Neuronal stem cell (in vitro differentiated cells): Measurements from ENCODE around the gene OGFOD3.

Experiments
- DNase-seq: peaks from one replicate; pipeline ENCODE4 v3.0.0-alpha.2; 2013; ENCODE audit warnings: low spot score
- H2AFZ ChIP-seq: one replicate; pipeline ENCODE4 v1.6.1; 2013; ENCODE audit warnings: mild to moderate bottlenecking, low read length, inconsistent platforms
- H2AK5ac ChIP-seq: 2 replicates; pipeline ENCODE4 v1.6.1; 2013; ENCODE audit warnings: low read depth, mild to moderate bottlenecking, inconsistent platforms, low read length, moderate library complexity, mixed read lengths
- H2BK120ac ChIP-seq: 2 replicates; pipeline ENCODE4 v1.6.1; 2013; ENCODE audit warnings: low read depth, mild to moderate bottlenecking, inconsistent platforms, low read length, moderate library complexity, mixed read lengths
- H2BK12ac ChIP-seq: one replicate; pipeline ENCODE4 v1.6.1; 2013; ENCODE audit warnings: low read length, inconsistent platforms
- H2BK15ac ChIP-seq: 2 replicates; pipeline ENCODE4 v1.6.1; 2013; ENCODE audit warnings: mild to moderate bottlenecking, low read length, inconsistent platforms, mixed read lengths
- H2BK5ac ChIP-seq: one replicate; pipeline ENCODE4 v1.6.1; 2013; ENCODE audit warnings: inconsistent platforms, mild to moderate bottlenecking, low read length, moderate library complexity
- H3K14ac ChIP-seq: one replicate; pipeline ENCODE4 v1.6.1; 2013; ENCODE audit warnings: low read length, inconsistent platforms
- H3K18ac ChIP-seq: 2 replicates; pipeline ENCODE4 v1.6.1; 2013; ENCODE audit warnings: low read length, inconsistent platforms
- H3K23ac ChIP-seq: 2 replicates; pipeline ENCODE4 v1.6.1; 2013; ENCODE audit warnings: low read depth, mild to moderate bottlenecking, mixed read lengths, low read length, inconsistent platforms; ENCODE audit not compliant: poor library complexity
- H3K27ac ChIP-seq: replicated peaks from 3 replicates; pipeline ENCODE4 v1.5.1; 2013; ENCODE audit warnings: low read length, inconsistent platforms
- H3K27me3 ChIP-seq, 3 experiments: 2 replicates each; pipeline ENCODE4 v1.6.1; 2013; ENCODE audit warnings: low read length in 3 of 3, mild to moderate bottlenecking in 2 of 3, inconsistent platforms in 1 of 3, low read depth in 1 of 3, mixed read lengths in 1 of 3, moderate library complexity in 1 of 3; ENCODE audit not compliant: control insufficient read depth in 3 of 3, insufficient read depth in 3 of 3
- H3K36me3 ChIP-seq, 2 donors: replicated peaks in 1 of 2; 2 replicates each; pipeline ENCODE4 v1.6.1; 2013; ENCODE audit warnings: low read length in 2 of 2; ENCODE audit not compliant: control insufficient read depth in 2 of 2, insufficient read depth in 2 of 2
- H3K4ac ChIP-seq: 2 replicates; pipeline ENCODE4 v1.6.1; 2013; ENCODE audit warnings: inconsistent platforms, mild to moderate bottlenecking, low read length, moderate library complexity
- H3K4me1 ChIP-seq, 2 donors: 1 replicate in 1 of 2; 2 replicates in 1 of 2; pipeline ENCODE4 v1.6.1; 2013; ENCODE audit warnings: low read length in 2 of 2, low read depth in 1 of 2; ENCODE audit not compliant: control insufficient read depth in 2 of 2, insufficient read depth in 1 of 2
- H3K4me2 ChIP-seq: one replicate; pipeline ENCODE4 v1.6.1; 2013; ENCODE audit warnings: mild to moderate bottlenecking, low read length, inconsistent platforms; ENCODE audit not compliant: insufficient read depth, poor library complexity, severe bottlenecking
- H3K4me3 ChIP-seq, 2 donors: 2 replicates each; pipeline ENCODE4 v1.5.1; 2013; ENCODE audit warnings: low read length in 2 of 2, mild to moderate bottlenecking in 2 of 2, inconsistent platforms in 1 of 2, moderate library complexity in 1 of 2
- H3K79me1 ChIP-seq: one replicate; pipeline ENCODE4 v1.6.1; 2013; ENCODE audit warnings: low read depth, mild to moderate bottlenecking, inconsistent platforms, low read length, moderate library complexity
- H3K9ac ChIP-seq: one replicate; pipeline ENCODE4 v1.6.1; 2013; ENCODE audit warnings: mild to moderate bottlenecking, low read depth, low read length, inconsistent platforms; ENCODE audit not compliant: poor library complexity
- H3K9me3 ChIP-seq, 2 donors: replicated peaks in 1 of 2; 2 replicates each; pipeline versions ENCODE3 to v1.6.1; 2013; ENCODE audit warnings: low read length in 2 of 2, mild to moderate bottlenecking in 2 of 2, inconsistent platforms in 1 of 2, low read depth in 1 of 2, mixed read lengths in 1 of 2, moderate library complexity in 1 of 2; ENCODE audit not compliant: control insufficient read depth in 2 of 2, insufficient read depth in 1 of 2
- H4K8ac ChIP-seq: one replicate; pipeline ENCODE4 v1.6.1; 2013; ENCODE audit warnings: low read depth, mild to moderate bottlenecking, inconsistent platforms, low read length, moderate library complexity
- H4K91ac ChIP-seq: one replicate; pipeline ENCODE4 v1.6.1; 2013; ENCODE audit warnings: low read length, low read depth, mild to moderate bottlenecking, inconsistent platforms; ENCODE audit not compliant: poor library complexity
- WGBS, 2 donors: extraction: QIAGEN DNeasy Blood & Tissue Kit; methylation state at CpG; one replicate each; pipeline ENCODE4 v1.1.7; 2013; ENCODE audit warnings: missing lambda C conversion rate in 2 of 2, mixed read lengths in 1 of 2; ENCODE audit not compliant: insufficient read length in 2 of 2, insufficient replicate concordance in 1 of 2; ENCODE audit errors: extremely low coverage in 2 of 2; 5-methylcytosine and 5-hydroxymethylcytosine counted together

The OGFOD3 gene

GRCh38 chr17:82386255-82386831, 32.0 kb downstream of the OGFOD3 start:
- Histone ChIP-seq H3K4ac (peak overlapping the region; percentile 76), H2AK5ac (peak overlapping the region; percentile 96), H2AFZ (peak overlapping the region; percentile 68), H3K18ac (peak overlapping the region; percentile 92), H2BK5ac (no peak overlapping the region), H3K14ac (peak overlapping the region; percentile 98), H3K9me3 (no peaks in the 10 kb centered on the region), H2BK120ac (no peak overlapping the region), H4K91ac (no peak overlapping the region), H3K9ac (no peak overlapping the region), H3K79me1 (no peaks in the 10 kb centered on the region), H3K23ac (peak overlapping the region; percentile 43), H3K27ac (no peak overlapping the region), H3K4me2 (no peak overlapping the region), H2BK15ac (peak overlapping the region; percentile 26), H2BK12ac (peak overlapping the region; percentile 58), H3K4me3 (no peak overlapping the region), H4K8ac (peak overlapping the region; percentile 43), H3K36me3 (no peaks in the 10 kb centered on the region), H3K27me3 (peaks cover 0 to 2% (median 0%) of the 10 kb centered on the region in 3 experiments), H3K4me1 (peaks cover 14 to 25% of the 10 kb centered on the region in 2 donors)
- no peak for DNase-seq
- no CpG with 5 or more reads among the region's 17 CpGs for WGBS, 2 donors

GRCh38 chr17:82385559-82386254, 32.7 kb downstream of the OGFOD3 start:
- peak overlapping the region; percentile 68 for H2AFZ ChIP-seq
- H3K27ac ChIP-seq, result no peak overlapping the region
- H3K4ac ChIP-seq, result no peak overlapping the region
- no peak overlapping the region for H2BK12ac ChIP-seq
- peaks cover 0 to 2% (median 0%) of the 10 kb centered on the region in 3 experiments for H3K27me3 ChIP-seq
- no peak for DNase-seq
- H3K4me2 ChIP-seq, result no peak overlapping the region
- no peak overlapping the region for H3K23ac ChIP-seq
- H3K4me3 ChIP-seq, result no peak overlapping the region
- no peak overlapping the region for H4K91ac ChIP-seq
- H3K9me3 ChIP-seq, result no peaks in the 10 kb centered on the region
- H2BK15ac ChIP-seq, result no peak overlapping the region
- no peak overlapping the region for H4K8ac ChIP-seq
- peaks cover 14 to 25% of the 10 kb centered on the region in 2 donors for H3K4me1 ChIP-seq
- H3K36me3 ChIP-seq, result no peaks in the 10 kb centered on the region
- peak overlapping the region; percentile 8 for H3K14ac ChIP-seq
- no CpG with 5 or more reads among the region's 26 CpGs for WGBS, 2 donors
- no peak overlapping the region for H2BK120ac ChIP-seq
- no peaks in the 10 kb centered on the region for H3K79me1 ChIP-seq
- H2AK5ac ChIP-seq, result peak overlapping the region; percentile 81
- peak overlapping the region; percentile 82 for H2BK5ac ChIP-seq
- H3K9ac ChIP-seq, result no peak overlapping the region
- H3K18ac ChIP-seq, result peak overlapping the region; percentile 89

GRCh38 chr17:82384730-82385481, 33.5 kb downstream of the OGFOD3 start:
- Histone ChIP-seq H3K23ac (no peak overlapping the region), H2BK15ac (no peak overlapping the region), H2AFZ (peak overlapping the region; percentile 68), H3K4me1 (peaks cover 14 to 25% of the 10 kb centered on the region in 2 donors), H3K9me3 (no peaks in the 10 kb centered on the region), H3K27me3 (peaks cover 0 to 2% (median 0%) of the 10 kb centered on the region in 3 experiments), H4K8ac (no peak overlapping the region), H3K4ac (no peak overlapping the region), H3K79me1 (no peaks in the 10 kb centered on the region), H3K4me3 (peak overlapping the region in 1 of 2 donors; percentile 29), H3K18ac (peak overlapping the region; percentile 89), H2BK12ac (no peak overlapping the region), H3K4me2 (no peak overlapping the region), H3K9ac (no peak overlapping the region), H4K91ac (no peak overlapping the region), H3K27ac (no peak overlapping the region), H2BK120ac (no peak overlapping the region), H2BK5ac (peak overlapping the region; percentile 82), H2AK5ac (peak overlapping the region; percentile 81), H3K36me3 (no peaks in the 10 kb centered on the region), H3K14ac (peak overlapping the region; percentile 82)
- no peak for DNase-seq
- no CpG with 5 or more reads among the region's 26 CpGs for WGBS, 2 donors
